Erythroblast (primary cell): ENCODE measurements around the gene ZNF217.
"Not testable (repeated sequence)": the region's sequence is repeated elsewhere in the genome, so short reads cannot be mapped to it uniquely, and the experiment has no call there.

Experiments
- GATA1 ChIP-seq: IDR thresholded peaks from 2 replicates; pipeline ENCODE4 v1.6.1; 2011; ENCODE audit warnings: low read depth, mild to moderate bottlenecking, control low read depth, low read length, moderate library complexity
- POLR2A ChIP-seq: IDR thresholded peaks from 2 replicates; pipeline ENCODE4 v1.6.1; 2011; ENCODE audit warnings: mild to moderate bottlenecking, low read length

- not testable (repeated sequence) for TF ChIP-seq POLR2A, GATA1
Observed at GRCh38 chr20:53604846-53605245, 11.2 kb upstream of the ZNF217 start.
